Muscle layer of colon (tissue), 2 donors: ENCODE results near the gene USP7.

Source experiments
- H3K27ac ChIP-seq: one replicate; pipeline ENCODE4 v1.7.0; 2013; ENCODE audit warnings: low read depth, mild to moderate bottlenecking, low read length, moderate library complexity
- H3K27me3 ChIP-seq, 2 donors: one replicate each; pipeline ENCODE4 v1.7.0; 2013; ENCODE audit warnings: low read length in 2 of 2, mild to moderate bottlenecking in 2 of 2; ENCODE audit not compliant: insufficient read depth in 2 of 2, control insufficient read depth in 1 of 2
- H3K36me3 ChIP-seq: one replicate; pipeline ENCODE4 v1.7.0; 2013; ENCODE audit warnings: mild to moderate bottlenecking, low read length; ENCODE audit not compliant: insufficient read depth
- H3K4me1 ChIP-seq: one replicate; pipeline ENCODE4 v1.7.0; 2013; ENCODE audit warnings: mild to moderate bottlenecking, low read length; ENCODE audit not compliant: insufficient read depth
- H3K4me3 ChIP-seq, 2 donors: one replicate each; pipeline ENCODE4 v1.7.0; 2013; ENCODE audit warnings: low read length in 2 of 2, low read depth in 1 of 2, mild to moderate bottlenecking in 1 of 2, moderate library complexity in 1 of 2
- H3K9ac ChIP-seq: one replicate; pipeline ENCODE4 v1.7.0; 2013; ENCODE audit warnings: low read length
- H3K9me3 ChIP-seq: one replicate; pipeline ENCODE4 v1.7.0; 2013; ENCODE audit warnings: mild to moderate bottlenecking, low read length
- donor health status: abdominal sarcoma.
- donor health status: Adenocarcinoma of cecum.

Gene USP7

GRCh38 chr16:8868416-8869211 lies 95.1 kb downstream of the USP7 start, which contains the start of gene CARHSP1:
Gene CARHSP1 (minus strand): TSS chr16:8869006. CDS start chr16:8859328, 9,678 bp downstream.
- no peaks in the 10 kb centered on the region for H3K9me3 ChIP-seq
- no peaks in the 10 kb centered on the region for H3K36me3 ChIP-seq
- H3K27me3 ChIP-seq: peaks cover 0 to 14% of the 10 kb centered on the region in 2 donors
- peak within 1 kb of the TSS; percentile 73 to 76 for H3K4me3 ChIP-seq
- H3K9ac ChIP-seq: peak within 1 kb of the TSS; percentile 63
- peak within 1 kb of the TSS; percentile 83 for H3K27ac ChIP-seq
- H3K4me1 ChIP-seq: peaks cover 33% of the 10 kb centered on the region

GRCh38 chr16:8867932-8868415 lies 95.7 kb downstream of the USP7 start:
- H3K27me3 ChIP-seq: peaks cover 0 to 14% of the 10 kb centered on the region in 2 donors
- peak overlapping the region; percentile 73 to 76 for H3K4me3 ChIP-seq
- peak overlapping the region; percentile 83 for H3K27ac ChIP-seq
- H3K9ac ChIP-seq: peak overlapping the region; percentile 63
- H3K4me1 ChIP-seq: peaks cover 33% of the 10 kb centered on the region
- H3K9me3 ChIP-seq: no peaks in the 10 kb centered on the region
- no peaks in the 10 kb centered on the region for H3K36me3 ChIP-seq

- no peaks in the 10 kb centered on the region for H3K36me3 ChIP-seq
- H3K4me1 ChIP-seq: peaks cover 39% of the 10 kb centered on the region
- peaks cover 0 to 14% of the 10 kb centered on the region in 2 donors for H3K27me3 ChIP-seq
- H3K9me3 ChIP-seq: no peaks in the 10 kb centered on the region
- peak overlapping the region; percentile 63 for H3K9ac ChIP-seq
- peak overlapping the region; percentile 73 to 76 for H3K4me3 ChIP-seq
- peak overlapping the region; percentile 83 for H3K27ac ChIP-seq
Observed at GRCh38 chr16:8867216-8867931, 96.3 kb downstream of the USP7 start.

- peaks cover 0 to 14% of the 10 kb centered on the region in 2 donors for H3K27me3 ChIP-seq
- H3K36me3 ChIP-seq: no peaks in the 10 kb centered on the region
- peak overlapping the region; percentile 18 to 76 for H3K4me3 ChIP-seq
- no peaks in the 10 kb centered on the region for H3K9me3 ChIP-seq
- no peak overlapping the region for H3K27ac ChIP-seq
- peaks cover 40% of the 10 kb centered on the region for H3K4me1 ChIP-seq
- H3K9ac ChIP-seq: peak overlapping the region; percentile 63
Observed at GRCh38 chr16:8866884-8867215, 96.9 kb downstream of the USP7 start.

- no peaks in the 10 kb centered on the region for H3K36me3 ChIP-seq
- H3K9ac ChIP-seq: no peak overlapping the region
- H3K27me3 ChIP-seq: peaks cover 0 to 14% of the 10 kb centered on the region in 2 donors
- no peaks in the 10 kb centered on the region for H3K9me3 ChIP-seq
- H3K27ac ChIP-seq: no peak overlapping the region
- H3K4me1 ChIP-seq: peaks cover 44% of the 10 kb centered on the region
- peak overlapping the region; percentile 18 to 76 for H3K4me3 ChIP-seq
Observed at GRCh38 chr16:8866118-8866883, 97.4 kb downstream of the USP7 start.

GRCh38 chr16:8865145-8865882 lies 98.4 kb downstream of the USP7 start:
- Histone ChIP-seq H3K9me3 (no peaks in the 10 kb centered on the region), H3K9ac (no peak overlapping the region), H3K4me3 (no peak overlapping the region), H3K27ac (no peak overlapping the region), H3K4me1 (peaks cover 47% of the 10 kb centered on the region), H3K27me3 (peaks cover 0 to 14% of the 10 kb centered on the region in 2 donors), H3K36me3 (no peaks in the 10 kb centered on the region)

GRCh38 chr16:8864480-8865110 lies 99.1 kb downstream of the USP7 start:
- Histone ChIP-seq H3K4me3 (no peak overlapping the region), H3K27me3 (peaks cover 0 to 14% of the 10 kb centered on the region in 2 donors), H3K4me1 (peaks cover 52% of the 10 kb centered on the region), H3K36me3 (no peaks in the 10 kb centered on the region), H3K27ac (no peak overlapping the region), H3K9me3 (no peaks in the 10 kb centered on the region), H3K9ac (no peak overlapping the region)

GRCh38 chr16:8863594-8864424 lies 99.9 kb downstream of the USP7 start:
- Histone ChIP-seq H3K4me3 (no peak overlapping the region), H3K9ac (no peak overlapping the region), H3K27ac (no peak overlapping the region), H3K4me1 (peaks cover 52% of the 10 kb centered on the region), H3K9me3 (no peaks in the 10 kb centered on the region), H3K27me3 (peaks cover 0 to 14% of the 10 kb centered on the region in 2 donors), H3K36me3 (peaks cover 2% of the 10 kb centered on the region)

- peaks cover 47% of the 10 kb centered on the region for H3K4me1 ChIP-seq
- no peak overlapping the region for H3K4me3 ChIP-seq
- H3K36me3 ChIP-seq: peaks cover 7% of the 10 kb centered on the region
- no peak overlapping the region for H3K9ac ChIP-seq
- no peak overlapping the region for H3K27ac ChIP-seq
- no peaks in the 10 kb centered on the region for H3K9me3 ChIP-seq
- H3K27me3 ChIP-seq: peaks cover 0 to 13% of the 10 kb centered on the region in 2 donors
Observed at GRCh38 chr16:8862309-8863130, 101.2 kb downstream of the USP7 start.
